ENCODE measurements around the gene RAF1. TPM values are rescaled to one million over a fixed set of nuclear protein-coding genes. Genes with fewer than 3 reads are reported as not detected.

The RAF1 gene
- total RNA-seq, 1 experiment from 2014 or later: 64.3 TPM

- Histone ChIP-seq H3K79me2 (ENCODE audit: insufficient read depth, low read length) (no peaks in the 10 kb centered on the region), H4K20me1 (ENCODE audit: insufficient read depth) (no peaks in the 10 kb centered on the region), H3K4me1 (ENCODE audit: control insufficient read depth in 1 of 2, insufficient read depth in 2 of 2, low read length in 2 of 2) (peaks cover 8 to 17% of the 10 kb centered on the region in 2 experiments; a peak in 3 of 4 replicates), H3K9ac (ENCODE audit: low read length) (no peak overlapping the region), H3K9me2 (ENCODE audit: insufficient read depth) (no peaks in the 10 kb centered on the region), H3K4me3 (replicated peaks in 1 of 2; ENCODE audit: low read depth in 1 of 2, low read length in 2 of 2) (no peak overlapping the region), H3K4me2 (ENCODE audit: low read length) (no peak overlapping the region), H3K36me3 (ENCODE audit: control insufficient read depth in 1 of 2, insufficient read depth in 2 of 2, low read length in 2 of 2) (no peaks in the 10 kb centered on the region), H3K27ac (ENCODE audit: low read depth, low read length) (no peak overlapping the region), H2AFZ (ENCODE audit: low read depth, low read length, poor library complexity, severe bottlenecking) (no peak overlapping the region), H3K27me3 (ENCODE audit: insufficient read depth, low read length) (no peaks in the 10 kb centered on the region), H3K9me3 (ENCODE audit: control insufficient read depth in 1 of 2, insufficient read depth in 1 of 2, low read depth in 1 of 2, low read length in 2 of 2) (no peaks in the 10 kb centered on the region)
- ATAC-seq (no peak), DNase-seq (ENCODE audit: low read depth, low spot score) (no peak)
- POLR2A ChIA-PET: no interaction called here
- intact Hi-C loops (cut with micrococcal nuclease): no loop called here
- no TSS peak for BruUV-seq (replicated peaks)
- RAD21 ChIA-PET (ENCODE audit: low non-redundant PET in 1 of 2, low total read pairs in 2 of 2, uncharacterized antibody in 2 of 2, unreplicated experiment in 2 of 2): no interaction called here
- CTCF ChIA-PET: no interaction called here
- TF ChIP-seq CBX3 (IDR thresholded peaks at IDR 0.05; ENCODE audit: low read depth) (no peak), YY1 (IDR thresholded peaks at IDR 0.05; ENCODE audit: extremely low read depth, insufficient replicate concordance, low read depth, low read length) (no peak), SIN3A (IDR thresholded peaks at IDR 0.05; ENCODE audit: low read depth) (no peak), FOSL1 (IDR thresholded peaks at IDR 0.05; ENCODE audit: low read depth) (no peak), CTCF (IDR thresholded peaks at IDR 0.05 in 2 of 3, conservative IDR thresholded peaks at IDR 0.05 in 1 of 3; ENCODE audit: borderline replicate concordance in 1 of 3, insufficient read depth in 1 of 3, low read depth in 2 of 3, low read length in 2 of 3) (no peak), TCF7L2 (IDR thresholded peaks at IDR 0.05; ENCODE audit: borderline replicate concordance, extremely low read depth, insufficient read depth, insufficient read length) (no peak), EZH2 (IDR thresholded peaks at IDR 0.05) (no peak), EGR1 (IDR thresholded peaks at IDR 0.05; ENCODE audit: low read depth) (no peak), SRF (IDR thresholded peaks at IDR 0.05; ENCODE audit: low read depth) (no peak), ZNF274 (IDR thresholded peaks at IDR 0.05; ENCODE audit: low read depth, low read length) (no peak), JUND (IDR thresholded peaks at IDR 0.05) (no peak), ZBTB33 (IDR thresholded peaks at IDR 0.05; ENCODE audit: extremely low read depth, insufficient replicate concordance, low read length) (no peak), ZFX (IDR thresholded peaks at IDR 0.05) (no peak), CEBPB (IDR thresholded peaks at IDR 0.05; ENCODE audit: low read depth) (no peak), REST (IDR thresholded peaks at IDR 0.05; ENCODE audit: low read depth) (no peak), RAD21 (IDR thresholded peaks at IDR 0.05; ENCODE audit: low read depth) (no peak), ATF3 (IDR thresholded peaks at IDR 0.05) (no peak), MAX (IDR thresholded peaks at IDR 0.05) (no peak), POLR2AphosphoS5 (IDR thresholded peaks at IDR 0.05; ENCODE audit: low read depth, low read length) (no peak)
Measured at GRCh38 chr3:12689997-12690711, 26.2 kb upstream of the RAF1 start.
